HAP-1 (cell line): ENCODE data around the gene DRC7.

Source experiments
- DNase-seq, 2 experiments: peaks; one replicate each; pipeline ENCODE4 v3.0.0-alpha.2; 2016 to 2020; ENCODE audit warnings: low spot score in 2 of 2
- H3K27me3 ChIP-seq: fragments of 250-450 bp; sonication (Bioruptor Pico); 2 replicates; pipeline ENCODE4 v1.5.1; 2020; ENCODE audit warnings: low read depth, mild to moderate bottlenecking, moderate library complexity
- H3K36me3 ChIP-seq: fragments of 250-450 bp; sonication (Bioruptor Pico); replicated peaks from 2 replicates; pipeline ENCODE4 v1.5.1; 2020; ENCODE audit warnings: mild to moderate bottlenecking
- H3K4me1 ChIP-seq: fragments of 250-450 bp; sonication (Bioruptor Pico); 2 replicates; pipeline ENCODE4 v1.5.1; 2020; ENCODE audit warnings: mild to moderate bottlenecking
- H3K4me3 ChIP-seq: fragments of 250-450 bp; sonication (Bioruptor Pico); 2 replicates; pipeline ENCODE4 v1.5.1; 2020; ENCODE audit warnings: mild to moderate bottlenecking, moderate library complexity
- H3K9me3 ChIP-seq: fragments of 250-450 bp; sonication (Bioruptor Pico); 2 replicates; pipeline ENCODE4 v1.5.1; 2020; ENCODE audit warnings: mild to moderate bottlenecking, moderate library complexity
- in situ Hi-C: fragments of 300-500 bp; cut with MboI; formaldehyde crosslinking; loops from 3 replicates; pipeline ENCODE4 v1.14.3; 2020; ENCODE audit warnings: low sequenced_read_pairs, inconsistent platforms, mixed read lengths

The DRC7 gene

DNA sequence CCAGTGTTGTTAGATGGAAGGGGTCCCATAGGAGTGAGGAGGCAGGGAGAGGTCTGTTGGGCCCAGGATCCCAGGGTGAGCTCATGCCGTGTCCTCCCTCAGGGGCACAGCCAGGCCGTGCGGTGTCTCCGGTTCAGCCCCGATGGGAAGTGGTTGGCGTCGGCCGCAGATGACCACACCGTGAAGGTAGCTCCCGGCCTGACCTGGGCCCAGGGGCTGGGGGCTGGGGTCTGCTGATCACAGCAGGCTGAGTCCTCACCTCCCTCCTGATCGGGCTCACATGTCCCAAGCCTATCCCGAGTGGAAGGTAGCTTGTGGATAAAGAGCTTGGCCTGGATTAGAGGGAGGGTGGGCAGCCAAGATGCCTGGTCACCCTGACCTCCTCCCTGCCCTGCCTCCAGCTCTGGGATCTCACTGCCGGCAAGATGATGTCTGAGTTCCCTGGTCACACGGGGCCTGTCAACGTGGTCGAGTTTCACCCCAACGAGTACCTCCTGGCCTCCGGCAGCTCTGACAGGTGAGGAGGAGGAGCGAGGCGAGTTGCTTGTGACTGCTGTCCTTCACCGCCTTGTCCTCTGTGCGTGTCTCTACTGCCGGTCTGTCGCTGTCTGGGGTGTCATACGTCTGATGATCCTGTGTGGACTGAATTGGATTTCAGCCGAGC is 57.1 kb downstream of the DRC7 start:
- in situ Hi-C loops, result no loop called here
- Histone ChIP-seq H3K4me1 (no peaks in the 10 kb centered on the region), H3K27me3 (no peaks in the 10 kb centered on the region), H3K36me3 (peaks cover 3% of the 10 kb centered on the region), H3K9me3 (no peaks in the 10 kb centered on the region), H3K4me3 (no peak overlapping the region)
- no peak for DNase-seq

DNA sequence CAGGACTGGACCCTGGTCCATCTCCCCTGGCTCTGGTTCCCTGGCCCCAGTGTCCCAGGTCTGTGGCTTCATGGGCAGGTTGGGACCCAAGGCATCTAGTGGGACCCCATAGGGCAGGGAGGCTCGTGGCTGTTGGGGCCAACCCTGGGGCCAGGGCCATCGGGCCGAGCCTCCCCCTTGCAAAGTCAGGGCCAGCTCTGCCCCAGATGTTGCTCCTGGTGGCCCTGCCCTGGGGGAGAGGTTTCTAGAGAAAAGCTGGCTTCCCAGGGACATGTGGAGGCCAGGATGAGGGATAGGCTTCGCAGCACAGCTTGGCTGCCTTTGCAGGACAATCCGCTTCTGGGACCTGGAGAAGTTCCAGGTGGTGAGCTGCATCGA is 57.6 kb downstream of the DRC7 start:
- H3K36me3 ChIP-seq, result peaks cover 3% of the 10 kb centered on the region
- no peaks in the 10 kb centered on the region for H3K9me3 ChIP-seq
- in situ Hi-C loops, result no loop called here
- H3K4me1 ChIP-seq, result no peaks in the 10 kb centered on the region
- no peak overlapping the region for H3K4me3 ChIP-seq
- no peaks in the 10 kb centered on the region for H3K27me3 ChIP-seq
- no peak for DNase-seq

DNA sequence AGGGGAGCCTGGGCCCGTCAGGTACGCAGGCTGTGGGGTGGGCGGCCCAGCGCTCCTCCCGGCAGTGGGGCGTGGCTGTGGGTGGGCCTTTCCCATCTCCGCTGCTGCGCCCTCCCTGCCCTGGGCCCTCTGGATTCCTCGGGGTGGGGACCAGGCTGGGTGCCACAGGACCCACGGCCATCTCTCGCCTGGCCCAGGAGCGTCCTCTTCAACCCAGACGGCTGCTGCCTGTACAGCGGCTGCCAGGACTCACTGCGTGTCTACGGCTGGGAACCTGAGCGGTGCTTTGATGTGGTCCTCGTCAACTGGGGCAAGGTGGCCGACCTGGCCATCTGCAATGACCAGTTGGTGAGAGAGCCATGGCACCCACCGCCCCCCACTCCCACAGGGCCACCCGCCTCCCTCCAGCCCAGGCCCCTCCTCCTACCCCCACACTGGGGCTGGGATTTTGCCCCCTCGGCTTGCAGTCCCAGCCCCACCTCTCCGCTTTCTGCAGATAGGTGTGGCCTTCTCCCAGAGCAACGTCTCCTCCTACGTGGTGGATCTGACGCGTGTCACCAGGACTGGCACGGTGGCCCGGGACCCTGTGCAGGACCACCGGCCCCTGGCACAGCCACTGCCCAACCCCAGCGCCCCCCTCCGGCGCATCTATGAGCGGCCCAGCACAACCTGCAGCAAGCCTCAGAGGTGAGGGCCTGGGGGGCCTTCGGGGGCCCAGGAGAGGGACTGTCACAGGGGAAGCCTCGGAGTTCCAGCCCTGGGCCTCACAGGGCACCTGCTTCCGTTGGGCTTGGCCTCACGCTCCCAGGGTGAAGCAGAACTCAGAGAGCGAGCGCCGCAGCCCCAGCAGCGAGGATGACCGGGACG is 58.2 kb downstream of the DRC7 start:
- Histone ChIP-seq H3K9me3 (no peaks in the 10 kb centered on the region), H3K4me3 (no peak overlapping the region), H3K36me3 (peaks cover 9% of the 10 kb centered on the region), H3K4me1 (no peaks in the 10 kb centered on the region), H3K27me3 (no peaks in the 10 kb centered on the region)
- DNase-seq, result no peak
- in situ Hi-C loops, result no loop called here

DNA sequence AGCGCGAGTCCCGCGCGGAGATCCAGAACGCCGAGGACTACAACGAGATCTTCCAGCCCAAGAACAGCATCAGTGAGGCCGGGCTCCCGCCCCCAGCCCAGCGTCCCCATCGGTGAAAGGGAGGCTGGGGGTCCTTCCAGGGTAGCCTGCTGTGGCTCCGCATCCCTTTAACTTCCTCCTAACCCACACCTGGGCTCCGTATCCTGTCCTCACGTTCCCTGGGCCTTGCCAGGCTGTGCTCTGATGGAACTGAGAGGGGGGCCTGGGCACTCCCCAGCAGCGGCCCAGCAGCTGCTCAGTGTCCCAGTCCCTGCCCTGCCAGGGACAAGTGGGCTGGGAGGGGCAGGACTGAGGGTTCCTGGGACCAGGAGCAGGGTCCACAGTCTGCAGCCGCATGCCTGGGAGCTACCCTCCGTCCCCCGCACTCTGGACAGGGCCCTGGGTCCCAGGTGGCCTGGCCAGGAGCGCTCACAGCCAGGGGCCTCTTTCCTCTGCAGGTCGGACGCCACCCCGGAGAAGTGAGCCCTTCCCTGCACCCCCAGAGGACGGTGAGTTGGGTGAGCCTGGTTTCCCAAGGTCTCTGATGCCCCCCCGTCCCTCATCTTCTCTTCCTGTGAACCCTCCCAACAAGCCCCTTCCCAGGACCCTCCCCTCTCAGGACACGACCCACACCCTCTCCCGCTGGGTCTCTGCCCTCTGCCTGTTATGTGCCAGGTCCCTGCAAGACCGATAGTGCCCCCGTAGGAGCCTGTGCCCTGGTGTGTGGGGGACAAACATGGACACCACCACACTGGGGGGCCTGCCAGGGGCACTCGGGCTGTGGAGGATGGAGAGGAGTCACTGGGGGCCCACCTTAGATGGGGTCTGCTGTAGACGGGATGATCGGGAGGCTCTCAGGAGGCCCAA is 59.1 kb downstream of the DRC7 start:
- Histone ChIP-seq H3K36me3 (peaks cover 11% of the 10 kb centered on the region), H3K4me3 (no peak overlapping the region), H3K9me3 (no peaks in the 10 kb centered on the region), H3K4me1 (no peaks in the 10 kb centered on the region), H3K27me3 (no peaks in the 10 kb centered on the region)
- DNase-seq, result no peak
- in situ Hi-C loops, result no loop called here

DNA sequence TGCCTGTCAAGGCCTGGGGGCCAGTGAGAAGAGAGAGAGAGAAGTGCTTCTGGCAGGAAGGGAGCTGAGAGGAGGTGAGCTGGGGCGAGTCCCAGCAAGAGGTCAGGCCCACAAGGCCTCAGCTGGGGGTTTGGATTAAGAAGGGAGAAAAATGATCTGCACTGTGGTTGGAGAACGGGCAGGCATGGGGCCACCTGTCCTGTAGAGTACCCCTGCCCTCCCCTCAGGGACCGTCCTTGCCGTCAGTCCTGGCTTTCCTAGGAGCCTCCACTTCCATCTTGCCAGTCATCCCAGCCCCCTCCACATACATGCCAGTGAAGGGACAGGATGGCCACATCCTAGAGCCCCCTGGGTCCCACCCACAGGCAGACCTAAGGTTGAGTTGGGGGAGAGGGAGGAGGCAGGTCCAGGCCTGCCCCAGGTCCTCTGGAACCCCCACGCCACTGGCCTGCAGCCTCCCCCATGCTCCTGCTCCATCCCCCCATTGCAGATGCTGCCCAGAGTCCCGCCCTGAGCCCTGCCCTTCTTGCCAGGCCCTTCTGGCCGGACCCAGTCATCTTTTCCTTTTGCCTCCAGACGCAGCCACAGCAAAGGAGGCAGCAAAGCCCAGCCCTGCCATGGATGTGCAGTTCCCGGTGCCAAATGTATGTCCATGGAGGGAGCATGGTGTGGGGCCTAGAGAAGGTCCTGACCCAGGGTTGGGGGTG is 59.9 kb downstream of the DRC7 start:
- DNase-seq, result no peak
- Histone ChIP-seq H3K27me3 (no peaks in the 10 kb centered on the region), H3K36me3 (peaks cover 18% of the 10 kb centered on the region), H3K4me3 (no peak overlapping the region), H3K4me1 (no peaks in the 10 kb centered on the region), H3K9me3 (no peaks in the 10 kb centered on the region)
- in situ Hi-C loops, result no loop called here

DNA sequence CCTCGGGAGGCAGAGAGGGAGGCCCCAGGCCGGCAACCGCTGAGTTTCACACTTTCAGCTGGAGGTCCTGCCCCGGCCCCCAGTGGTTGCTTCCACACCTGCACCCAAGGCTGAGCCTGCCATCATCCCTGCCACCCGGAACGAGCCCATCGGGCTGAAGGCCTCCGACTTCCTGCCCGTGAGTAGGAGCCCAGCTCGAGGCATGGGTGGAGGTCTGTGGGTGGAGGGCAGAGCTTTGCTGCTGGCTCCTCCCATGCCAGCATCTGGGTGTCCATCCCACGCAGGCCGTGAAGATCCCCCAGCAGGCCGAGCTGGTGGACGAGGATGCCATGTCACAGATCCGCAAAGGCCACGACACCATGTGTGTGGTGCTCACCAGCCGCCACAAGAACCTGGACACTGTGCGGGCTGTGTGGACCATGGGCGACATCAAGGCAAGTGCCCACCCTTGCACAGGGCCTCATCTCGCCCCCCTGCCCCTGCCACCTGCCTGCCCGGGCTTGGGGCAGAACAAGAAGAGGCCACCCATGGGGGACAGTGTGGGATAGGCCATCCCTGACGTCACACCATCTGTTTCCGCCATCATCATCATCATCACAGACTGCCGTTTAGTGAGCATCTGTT is 60.6 kb downstream of the DRC7 start:
- Histone ChIP-seq H3K4me1 (no peaks in the 10 kb centered on the region), H3K9me3 (no peaks in the 10 kb centered on the region), H3K36me3 (peaks cover 18% of the 10 kb centered on the region), H3K4me3 (no peak overlapping the region), H3K27me3 (no peaks in the 10 kb centered on the region)
- no peak for DNase-seq
- in situ Hi-C loops, result no loop called here

DNA sequence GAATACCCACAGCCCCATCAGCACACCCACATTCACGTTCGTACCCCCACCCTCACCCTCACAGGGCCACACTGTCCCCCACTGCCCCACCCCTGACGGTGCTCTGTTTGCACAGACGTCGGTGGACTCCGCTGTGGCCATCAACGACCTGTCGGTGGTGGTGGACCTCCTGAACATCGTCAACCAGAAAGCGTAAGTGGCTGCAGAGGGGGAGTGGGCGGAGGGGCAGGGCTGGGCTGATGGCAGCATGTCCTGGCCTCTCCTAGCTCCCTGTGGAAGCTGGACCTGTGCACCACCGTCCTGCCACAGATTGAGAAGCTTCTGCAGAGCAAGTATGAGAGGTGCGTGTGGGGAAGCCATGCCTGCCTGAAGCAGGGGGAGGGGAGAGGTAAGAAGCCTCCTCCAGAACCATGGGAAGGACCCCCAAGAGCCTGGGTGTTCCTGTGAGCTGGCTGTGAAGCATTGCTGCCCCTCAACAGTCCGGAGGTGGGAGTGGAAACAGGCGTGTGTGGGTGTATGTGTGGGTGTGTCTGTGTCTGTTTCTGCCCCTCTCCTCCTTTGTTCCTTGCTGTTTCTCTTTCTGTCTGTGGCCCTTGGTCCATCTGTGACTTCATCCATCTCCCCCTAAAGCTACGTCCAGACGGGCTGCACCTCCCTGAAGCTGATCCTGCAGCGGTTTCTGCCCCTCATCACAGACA is 61.3 kb downstream of the DRC7 start:
- Histone ChIP-seq H3K9me3 (no peaks in the 10 kb centered on the region), H3K36me3 (peaks cover 18% of the 10 kb centered on the region), H3K4me3 (no peak overlapping the region), H3K27me3 (no peaks in the 10 kb centered on the region), H3K4me1 (no peaks in the 10 kb centered on the region)
- in situ Hi-C loops, result no loop called here
- DNase-seq, result no peak

DNA sequence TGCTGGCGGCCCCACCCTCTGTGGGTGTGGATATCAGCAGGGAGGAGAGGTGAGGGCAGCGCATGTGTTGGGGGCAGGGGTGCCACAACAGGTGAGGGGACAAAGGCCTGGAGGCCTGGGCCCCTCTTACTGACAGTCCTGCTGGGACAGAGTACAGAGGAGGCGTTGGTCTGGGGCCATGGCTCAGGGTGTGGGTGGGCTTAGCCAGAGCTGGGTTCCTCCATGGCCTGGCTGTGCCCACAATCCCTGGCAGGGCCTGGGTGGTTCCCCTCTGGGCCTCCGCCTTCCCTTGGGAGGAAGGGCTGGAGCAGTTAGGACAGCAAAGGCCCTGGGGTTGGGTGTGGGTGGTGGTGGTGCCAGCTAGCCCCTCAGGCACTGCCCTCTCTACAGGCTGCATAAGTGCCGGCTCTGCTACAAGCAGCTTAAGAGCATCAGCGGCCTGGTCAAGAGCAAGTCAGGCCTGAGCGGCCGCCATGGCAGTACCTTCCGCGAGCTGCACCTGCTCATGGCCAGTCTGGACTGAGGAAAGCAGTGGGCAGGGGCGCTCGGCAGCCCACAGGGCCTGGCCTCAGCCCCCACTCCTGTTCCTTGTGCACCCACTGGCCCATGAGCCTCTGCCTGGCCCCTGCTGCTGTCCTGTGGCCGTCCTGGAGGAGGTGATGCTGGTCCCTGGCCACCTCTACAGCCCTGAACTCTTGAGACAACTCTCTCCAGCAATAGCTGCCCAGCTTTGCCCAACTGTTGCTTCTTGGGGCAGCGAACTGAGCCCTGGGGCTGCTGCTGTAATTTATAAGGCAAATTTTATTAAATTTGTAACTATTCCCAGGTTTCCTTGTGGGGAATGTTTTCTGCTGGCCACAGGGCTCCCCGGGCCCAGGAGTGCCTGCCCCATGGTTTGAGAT is 62.1 kb downstream of the DRC7 start:
- Histone ChIP-seq H3K9me3 (no peaks in the 10 kb centered on the region), H3K27me3 (no peaks in the 10 kb centered on the region), H3K4me3 (no peak overlapping the region), H3K4me1 (no peaks in the 10 kb centered on the region), H3K36me3 (peaks cover 18% of the 10 kb centered on the region)
- in situ Hi-C loops, result no loop called here
- no peak for DNase-seq

DNA sequence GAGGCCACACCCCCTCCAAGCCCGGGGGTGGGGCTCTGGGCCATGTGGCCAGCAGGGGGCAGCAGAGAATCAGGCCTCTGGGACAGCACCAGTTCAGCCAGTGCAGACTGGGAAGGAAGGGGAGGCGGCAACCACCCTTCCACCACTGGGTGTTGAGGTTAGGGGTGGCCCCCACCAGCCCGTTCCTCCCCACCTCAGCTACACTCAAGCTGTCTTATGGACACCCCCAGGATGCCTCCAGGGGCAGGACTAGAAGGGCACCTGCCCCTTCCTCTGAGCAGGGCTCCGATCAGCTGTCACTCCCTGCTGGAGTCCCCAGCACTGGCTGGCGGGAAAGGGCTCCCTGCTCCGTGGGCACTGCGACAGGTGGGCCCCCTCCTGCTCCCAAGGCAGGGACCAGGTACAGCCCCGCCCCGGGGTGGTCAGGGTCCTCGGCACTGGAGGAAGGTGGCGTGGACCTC is 62.8 kb downstream of the DRC7 start:
- H3K36me3 ChIP-seq, result peaks cover 18% of the 10 kb centered on the region
- no peaks in the 10 kb centered on the region for H3K9me3 ChIP-seq
- H3K4me1 ChIP-seq, result no peaks in the 10 kb centered on the region
- peak; percentile 42 to 91 for DNase-seq
- in situ Hi-C loops, result no loop called here
- H3K4me3 ChIP-seq, result no peak overlapping the region
- no peaks in the 10 kb centered on the region for H3K27me3 ChIP-seq

DNA sequence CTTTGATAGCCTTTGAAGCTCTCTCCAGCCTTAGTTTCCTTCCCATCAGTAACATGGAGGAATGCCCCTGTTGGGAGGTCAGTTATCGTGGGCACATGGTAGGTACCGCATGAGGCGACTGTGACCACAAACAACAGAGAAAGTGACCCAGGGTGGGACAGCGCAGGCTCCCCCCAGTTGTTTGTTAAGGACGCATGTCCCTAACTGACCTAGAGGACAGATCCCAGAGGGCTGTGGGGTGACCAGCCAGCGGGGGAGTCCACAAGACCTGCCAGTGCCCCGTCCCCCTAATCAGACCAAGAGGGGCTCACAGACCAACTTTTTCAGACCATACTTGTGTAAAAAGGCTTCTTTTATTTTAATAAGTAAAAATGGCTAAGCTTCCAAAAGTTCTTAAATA is 63.3 kb downstream of the DRC7 start:
- Histone ChIP-seq H3K36me3 (peaks cover 18% of the 10 kb centered on the region), H3K27me3 (no peaks in the 10 kb centered on the region), H3K9me3 (no peaks in the 10 kb centered on the region), H3K4me3 (no peak overlapping the region), H3K4me1 (no peaks in the 10 kb centered on the region)
- no peak for DNase-seq
- in situ Hi-C loops, result no loop called here

DNA sequence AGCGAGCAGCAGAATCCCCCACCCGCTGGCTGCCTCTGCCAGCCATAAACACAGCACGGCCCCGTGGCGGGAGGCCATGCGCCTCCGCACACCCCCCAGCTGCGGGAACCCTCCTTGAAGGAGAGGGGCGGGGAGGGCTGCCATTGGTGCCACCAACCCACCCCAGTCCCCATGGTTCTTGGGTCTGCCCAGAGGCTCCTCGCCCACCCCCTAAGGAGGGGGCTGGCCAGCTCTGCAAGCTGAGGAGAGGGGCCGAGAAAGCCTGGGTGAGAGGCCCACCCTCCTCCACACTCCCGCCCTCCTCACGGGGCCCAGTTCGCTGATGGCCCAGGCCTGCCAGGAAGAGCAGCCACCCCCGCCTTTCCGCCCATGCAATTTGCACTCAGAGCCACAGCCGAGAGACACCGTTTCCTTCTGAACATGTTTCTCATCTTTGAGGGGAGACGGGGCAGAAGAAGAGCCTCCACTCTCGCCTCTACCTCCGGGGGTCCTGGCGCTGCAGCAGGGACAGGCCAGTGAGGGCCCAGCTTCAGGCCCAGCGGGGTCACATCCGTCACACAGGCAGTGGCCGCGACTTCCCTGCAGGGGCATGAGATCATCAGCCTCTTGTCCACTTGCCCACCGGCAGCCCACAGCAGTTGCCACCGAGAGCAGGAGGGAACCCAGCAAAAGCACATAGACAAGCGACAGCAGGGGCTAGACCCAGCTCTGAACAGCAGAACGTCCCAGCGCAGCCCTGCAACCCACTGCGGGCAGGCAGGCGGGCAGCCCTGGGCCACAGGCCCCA is 63.9 kb downstream of the DRC7 start:
- in situ Hi-C loops, result no loop called here
- Histone ChIP-seq H3K36me3 (peaks cover 16% of the 10 kb centered on the region), H3K9me3 (no peaks in the 10 kb centered on the region), H3K4me3 (no peak overlapping the region), H3K4me1 (no peaks in the 10 kb centered on the region), H3K27me3 (no peaks in the 10 kb centered on the region)
- no peak for DNase-seq
